IMR-90 (cell line): ENCODE measurements around the gene RSBN1L. TPM values are rescaled to one million over a fixed set of nuclear protein-coding genes. Genes with fewer than 3 reads are reported as not detected.

Experiments used
- ATAC-seq: fragments of 200-7000 bp; cut with Tn5 transposase; 2 replicates; pipeline ENCODE4 v1.9.1; 2020; ENCODE audit warnings: low read depth, mild to moderate bottlenecking, moderate library complexity
- BruUV-seq: library from RNA; stranded (reverse); fragments of 400-500 nt; replicated peaks from 2 replicates; lab custom pipeline; 2021; lab: Mats Ljungman, UMichigan
- CTCF ChIA-PET: fragments of 300-600 bp; formaldehyde crosslinking; extraction: SDS; loops from one replicate; lab custom pipeline; 2021; ENCODE audit warnings: antibody characterized with exemption; lab: Yijun Ruan, JAX
- POLR2A ChIA-PET: fragments of 300-600 bp; sonication (Branson Sonifier 250); formaldehyde crosslinking; loops from one replicate; lab custom pipeline; 2022; ENCODE audit warnings: antibody characterized with exemption; ENCODE audit not compliant: unreplicated experiment; lab: Charles Lee
- DNase-seq: peaks from one replicate; pipeline ENCODE4 v3.0.0; 2013
- H2AFZ ChIP-seq: replicated peaks from 2 replicates; pipeline ENCODE3; 2013; ENCODE audit warnings: low read length, mild to moderate bottlenecking; ENCODE audit not compliant: poor library complexity
- H2AK5ac ChIP-seq: 2 replicates; pipeline ENCODE4 v1.6.1; 2013; ENCODE audit warnings: low read depth, low read length, inconsistent platforms
- H2AK9ac ChIP-seq: replicated peaks from 2 replicates; pipeline ENCODE3; 2013; ENCODE audit warnings: mild to moderate bottlenecking, low read depth, low read length, moderate library complexity; ENCODE audit not compliant: poor library complexity
- H2BK120ac ChIP-seq: 2 replicates; pipeline ENCODE4 v1.6.1; 2013; ENCODE audit warnings: low read depth, low read length, inconsistent platforms
- H2BK15ac ChIP-seq: 3 replicates; pipeline ENCODE4 v1.6.1; 2013; ENCODE audit warnings: low read depth, low read length, inconsistent platforms
- H2BK20ac ChIP-seq: 2 replicates; pipeline ENCODE4 v1.6.1; 2013; ENCODE audit warnings: low read depth, mild to moderate bottlenecking, inconsistent platforms, low read length, moderate library complexity
- H2BK5ac ChIP-seq: 2 replicates; pipeline ENCODE4 v1.6.1; 2013; ENCODE audit warnings: mild to moderate bottlenecking, low read depth, low read length, inconsistent platforms; ENCODE audit not compliant: poor library complexity, severe bottlenecking
- H3K14ac ChIP-seq: replicated peaks from 2 replicates; pipeline ENCODE4 v1.6.1; 2013; ENCODE audit warnings: low read depth, low read length, inconsistent platforms
- H3K18ac ChIP-seq: 2 replicates; pipeline ENCODE4 v1.6.1; 2013; ENCODE audit warnings: low read depth, low read length, control low read depth
- H3K23ac ChIP-seq: 2 replicates; pipeline ENCODE4 v1.6.1; 2013; ENCODE audit warnings: low read depth, low read length, inconsistent platforms
- H3K27ac ChIP-seq: 2 replicates; pipeline ENCODE4 v1.5.1; 2013; ENCODE audit warnings: mild to moderate bottlenecking, control low read depth, low read length; ENCODE audit not compliant: insufficient read depth
- H3K27me3 ChIP-seq: 2 replicates; pipeline ENCODE4 v1.6.1; 2013; ENCODE audit warnings: low read length; ENCODE audit not compliant: control insufficient read depth, insufficient read depth
- H3K36me3 ChIP-seq: 2 replicates; pipeline ENCODE4 v1.6.1; 2013; ENCODE audit warnings: low read length, mixed read lengths; ENCODE audit not compliant: control insufficient read depth, insufficient read depth
- H3K4ac ChIP-seq: 2 replicates; pipeline ENCODE4 v1.6.1; 2013; ENCODE audit warnings: low read depth, low read length, inconsistent platforms
- H3K4me1 ChIP-seq: 2 replicates; pipeline ENCODE4 v1.6.1; 2013; ENCODE audit warnings: low read length, mixed read lengths; ENCODE audit not compliant: control insufficient read depth, insufficient read depth
- H3K4me2 ChIP-seq: 2 replicates; pipeline ENCODE4 v1.6.1; 2013; ENCODE audit warnings: low read depth, mild to moderate bottlenecking, control low read depth, low read length, moderate library complexity
- H3K4me3 ChIP-seq: 2 replicates; pipeline ENCODE4 v1.5.1; 2013; ENCODE audit warnings: low read depth, mild to moderate bottlenecking, control low read depth, low read length, moderate library complexity; ENCODE audit not compliant: insufficient read depth
- H3K56ac ChIP-seq: 2 replicates; pipeline ENCODE4 v1.6.1; 2013; ENCODE audit warnings: low read length, inconsistent platforms; ENCODE audit not compliant: insufficient read depth; ENCODE audit errors: extremely low read depth
- H3K79me1 ChIP-seq, 2 experiments: 2 replicates each; pipeline ENCODE4 v1.6.1; 2013; ENCODE audit warnings: low read length in 2 of 2, inconsistent platforms in 1 of 2, low read depth in 1 of 2
- H3K9ac ChIP-seq: 2 replicates; pipeline ENCODE4 v1.6.1; 2013; ENCODE audit warnings: low read depth, low read length, control low read depth
- H3K9me1 ChIP-seq: 2 replicates; pipeline ENCODE4 v1.6.1; 2013; ENCODE audit warnings: low read length, inconsistent platforms; ENCODE audit not compliant: insufficient read depth
- H3K9me3 ChIP-seq: 2 replicates; pipeline ENCODE4 v1.6.1; 2013; ENCODE audit warnings: low read length; ENCODE audit not compliant: control insufficient read depth, insufficient read depth
- H4K20me1 ChIP-seq: 2 replicates; pipeline ENCODE4 v1.6.1; 2013; ENCODE audit warnings: low read length, inconsistent platforms; ENCODE audit not compliant: insufficient read depth
- H4K5ac ChIP-seq: 2 replicates; pipeline ENCODE4 v1.6.1; 2013; ENCODE audit warnings: mild to moderate bottlenecking, low read depth, low read length, control low read depth
- H4K8ac ChIP-seq, 2 experiments: 2 replicates each; pipeline ENCODE4 v1.6.1; 2013; ENCODE audit warnings: low read depth in 2 of 2, low read length in 2 of 2, control low read depth in 1 of 2, inconsistent platforms in 1 of 2
- H4K91ac ChIP-seq: 2 replicates; pipeline ENCODE4 v1.6.1; 2013; ENCODE audit warnings: low read depth, low read length, inconsistent platforms; ENCODE audit not compliant: insufficient read depth
- WGBS, 2 experiments: methylation state at CpG; one replicate each; pipeline versions ENCODE4 v1.1.5 to v1.1.7; 2013; ENCODE audit warnings: missing lambda C conversion rate in 2 of 2; ENCODE audit not compliant: insufficient read length in 1 of 2; ENCODE audit errors: extremely low coverage in 2 of 2; 5-methylcytosine and 5-hydroxymethylcytosine counted together
- dilution Hi-C: fragments of 300-500 bp; cut with HindIII; formaldehyde crosslinking; loops from one replicate; pipeline ENCODE4 v1.14.3; 2018; ENCODE audit warnings: low sequenced_read_pairs; ENCODE audit not compliant: unreplicated experiment
- in situ Hi-C: fragments of 300-500 bp; cut with MboI; formaldehyde crosslinking; loops from 3 replicates; pipeline ENCODE4 v1.14.3; 2019; ENCODE audit warnings: low sequenced_read_pairs, inconsistent platforms, mixed read lengths
- intact Hi-C: fragments of 100-400 bp; cut with micrococcal nuclease; formaldehyde crosslinking; loops from 2 replicates; pipeline ENCODE4 v1.10.0; 2022
- polyA plus RNA-seq, 3 experiments: library from polyadenylated mRNA; depleted of rRNA; stranded (reverse); fragments of >200 nt; gene quantifications; 2 replicates each; pipeline ENCODE4 v1.2.3, GENCODE V29; 2012; ENCODE audit warnings: low replicate concordance in 1 of 3
- total RNA-seq: library from RNA; depleted of rRNA; stranded (reverse); fragments of >200 nt; gene quantifications from 2 replicates; pipeline ENCODE4 v1.2.3, GENCODE V29; 2012
- TF ChIP-seq, protein P1 (sequence below): fragments of 150-350 bp; IDR thresholded peaks from 2 replicates; pipeline ENCODE4 v1.6.1; 2016; ENCODE audit warnings: low read depth, mild to moderate bottlenecking, low read length, moderate library complexity, borderline replicate concordance

RSBN1L gene
- total and polyA plus RNA-seq, 2 of the 4 experiments (the other 2 are of a cell fraction) = 7.8 to 14.7 TPM

DNA sequence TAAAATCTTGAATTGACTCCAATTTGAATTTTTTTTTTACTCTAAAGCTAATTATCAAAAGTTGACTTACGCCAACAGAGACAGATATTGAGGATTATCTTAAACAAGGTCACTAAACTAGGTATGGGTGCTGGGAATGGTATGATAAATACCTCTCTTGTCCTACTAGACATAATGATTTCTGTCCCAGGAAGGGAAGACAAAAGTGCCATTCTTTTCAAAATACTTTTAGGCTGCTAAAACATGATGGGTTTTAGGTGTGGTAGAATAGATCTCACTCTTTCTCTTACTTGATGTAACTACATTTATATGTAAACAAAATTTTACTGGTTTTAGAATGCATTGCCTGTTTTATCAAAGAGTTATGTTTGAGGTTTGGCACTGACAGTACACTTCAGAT lies 86.9 kb downstream of the RSBN1L start:
- Histone ChIP-seq H3K23ac (no peak overlapping the region), H4K5ac (no peak overlapping the region), H3K27ac (no peak overlapping the region), H2BK5ac (no peak overlapping the region), H3K9me1 (peaks cover 3% of the 10 kb centered on the region; the same call in 1 of the 2 replicates), H2AFZ (no peak overlapping the region), H2AK5ac (no peak overlapping the region), H3K27me3 (no peaks in the 10 kb centered on the region), H4K20me1 (no peaks in the 10 kb centered on the region), H2BK120ac (no peak overlapping the region), H3K4me1 (peaks cover 3% of the 10 kb centered on the region; the same call in 1 of the 2 replicates), H3K36me3 (peaks cover 7% of the 10 kb centered on the region), H2AK9ac (no peak overlapping the region), H2BK20ac (no peak overlapping the region), H3K9me3 (peaks cover 5% of the 10 kb centered on the region; the same call in 1 of the 2 replicates), H3K4me3 (no peak overlapping the region), H3K4ac (no peak overlapping the region), H4K8ac (no peak overlapping the region; a peak in 1 of 4 replicates), H3K79me1 (peaks cover 3 to 4% of the 10 kb centered on the region in 2 experiments; a peak in 3 of 4 replicates), H3K9ac (no peak overlapping the region), H3K4me2 (peak overlapping the region; percentile 44; the same call in 1 of the 2 replicates), H2BK15ac (no peak overlapping the region), H3K18ac (no peak overlapping the region), H3K56ac (no peak overlapping the region), H3K14ac (no peak overlapping the region), H4K91ac (no peak overlapping the region)
- ChIA-PET CTCF (no interaction called here), POLR2A (interaction anchor here (0.9 kb wide), 1 partner anchor 11 kb away, joined by 3 read pairs; no protein-coding TSS in a partner anchor)
- intact Hi-C loops = no loop called here
- no TSS peak for BruUV-seq
- in situ Hi-C loops = no loop called here
- ATAC-seq = no peak
- dilution Hi-C loops = no loop called here
- no CpG with 5 or more reads among the region's 1 CpG for WGBS, 2 experiments
- TF ChIP-seq, protein P1, sequence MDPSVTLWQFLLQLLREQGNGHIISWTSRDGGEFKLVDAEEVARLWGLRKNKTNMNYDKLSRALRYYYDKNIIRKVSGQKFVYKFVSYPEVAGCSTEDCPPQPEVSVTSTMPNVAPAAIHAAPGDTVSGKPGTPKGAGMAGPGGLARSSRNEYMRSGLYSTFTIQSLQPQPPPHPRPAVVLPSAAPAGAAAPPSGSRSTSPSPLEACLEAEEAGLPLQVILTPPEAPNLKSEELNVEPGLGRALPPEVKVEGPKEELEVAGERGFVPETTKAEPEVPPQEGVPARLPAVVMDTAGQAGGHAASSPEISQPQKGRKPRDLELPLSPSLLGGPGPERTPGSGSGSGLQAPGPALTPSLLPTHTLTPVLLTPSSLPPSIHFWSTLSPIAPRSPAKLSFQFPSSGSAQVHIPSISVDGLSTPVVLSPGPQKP = no peak
- DNase-seq = peak; percentile 16
